Erythroblast (primary cell): ENCODE measurements around the gene PDCD1LG2.

Experiments
- GATA1 ChIP-seq: IDR thresholded peaks from 2 replicates; pipeline ENCODE4 v1.6.1; 2011; ENCODE audit warnings: low read depth, mild to moderate bottlenecking, control low read depth, low read length, moderate library complexity
- POLR2A ChIP-seq: IDR thresholded peaks from 2 replicates; pipeline ENCODE4 v1.6.1; 2011; ENCODE audit warnings: mild to moderate bottlenecking, low read length

GRCh38 chr9:5614985-5615384 is 104.7 kb downstream of the PDCD1LG2 start:
- TF ChIP-seq POLR2A (no peak), GATA1 (no peak)
